K562 (cell line): ENCODE measurements around the gene CHCT1. TPM values are rescaled to one million over a fixed set of nuclear protein-coding genes. Genes with fewer than 3 reads are reported as not detected.

ENCODE experiments used
- ATAC-seq: fragments of 200-7000 bp; cut with Tn5 transposase; 3 replicates; pipeline ENCODE4 v1.9.1; 2020; ENCODE audit warnings: moderate library complexity
- BruUV-seq: library from RNA; stranded (reverse); fragments of 400-500 nt; replicated peaks from 2 replicates; lab custom pipeline; 2021; lab: Mats Ljungman, UMichigan
- CTCF ChIA-PET: fragments of 300-600 bp; formaldehyde crosslinking; extraction: SDS; loops from one replicate; lab custom pipeline; 2021; ENCODE audit warnings: low intra/inter-chr PET ratio; lab: Yijun Ruan, JAX
- POLR2A ChIA-PET: fragments of 300-600, 350-650 bp; sonication (Branson Sonifier 250); formaldehyde crosslinking; extraction: SDS; loops from one replicate; lab custom pipeline; 2021; ENCODE audit warnings: antibody characterized with exemption, inconsistent platforms; lab: Yijun Ruan, JAX
- DNase-seq, 4 experiments: peaks; one replicate each; pipeline versions ENCODE4 v3.0.0 to v3.0.0-alpha.2; 2011 to 2018; ENCODE audit warnings: low spot score in 3 of 4, mixed read lengths in 3 of 4; ENCODE audit errors: extremely low read depth in 1 of 4
- FAIRE-seq: peaks from 2 replicates; lab custom pipeline; 2011; peaks lifted over from hg19 to GRCh38; lab: Jason Lieb, UNC
- H2AFZ ChIP-seq: 2 replicates; pipeline ENCODE4 v1.6.0; 2011; ENCODE audit warnings: low read depth, low read length, control low read depth, inconsistent platforms
- H3K27ac ChIP-seq: fragments of 200-600 bp; 3 replicates; pipeline ENCODE4 v1.8.0; 2011; ENCODE audit warnings: low read depth, mild to moderate bottlenecking, control low read depth, inconsistent platforms, low read length, moderate library complexity, mixed read lengths; ENCODE audit errors: extremely low read depth
- H3K27me3 ChIP-seq, 2 experiments: fragments of 300-600 bp in 1 of 2; 2 replicates in 1 of 2; 3 replicates in 1 of 2; pipeline versions ENCODE4 v1.6.0 to v1.8.0; 2011; ENCODE audit warnings: inconsistent platforms in 2 of 2, low read length in 2 of 2, mild to moderate bottlenecking in 1 of 2, mixed read lengths in 1 of 2, moderate library complexity in 1 of 2; ENCODE audit not compliant: control insufficient read depth in 2 of 2, insufficient read depth in 2 of 2
- H3K36me3 ChIP-seq: fragments of 300-600 bp; 3 replicates; pipeline ENCODE4 v1.8.0; 2011; ENCODE audit warnings: mild to moderate bottlenecking, low read length, inconsistent platforms; ENCODE audit not compliant: control insufficient read depth, insufficient read depth
- H3K4me1 ChIP-seq, 2 experiments: fragments of 200-600 bp in 1 of 2; replicated peaks in 1 of 2; 2 replicates in 1 of 2; 3 replicates in 1 of 2; pipeline versions ENCODE4 v1.5.1 to v1.8.0; 2011; ENCODE audit warnings: inconsistent platforms in 2 of 2, low read length in 2 of 2, mild to moderate bottlenecking in 1 of 2, mixed read lengths in 1 of 2, moderate library complexity in 1 of 2; ENCODE audit not compliant: control insufficient read depth in 2 of 2, insufficient read depth in 2 of 2
- H3K4me2 ChIP-seq: 2 replicates; pipeline ENCODE4 v1.6.1; 2011; ENCODE audit warnings: low read length, control low read depth, inconsistent platforms, mixed read lengths; ENCODE audit not compliant: insufficient read depth
- H3K4me3 ChIP-seq: fragments of 200-600 bp; sonication (generic), shearing (Covaris generic); 2 replicates; pipeline ENCODE4 v1.5.1; 2016; ENCODE audit warnings: control low read depth, inconsistent platforms
- H3K79me2 ChIP-seq: fragments of 200-600 bp; 3 replicates; pipeline ENCODE4 v1.8.0; 2011; ENCODE audit warnings: low read length, inconsistent platforms; ENCODE audit not compliant: control insufficient read depth, insufficient read depth
- H3K9ac ChIP-seq, 2 experiments: 2 replicates each; pipeline versions ENCODE4 v1.6.0 to v1.6.1; 2011; ENCODE audit warnings: low read depth in 2 of 2, low read length in 2 of 2, control low read depth in 1 of 2, inconsistent platforms in 1 of 2, mild to moderate bottlenecking in 1 of 2, mixed read lengths in 1 of 2; ENCODE audit not compliant: insufficient read depth in 1 of 2
- H3K9me1 ChIP-seq: one replicate; pipeline ENCODE4 v1.6.0; 2011; ENCODE audit warnings: inconsistent platforms, mild to moderate bottlenecking, low read length, moderate library complexity; ENCODE audit not compliant: control insufficient read depth, insufficient read depth
- H3K9me3 ChIP-seq: replicated peaks from 2 replicates; pipeline ENCODE4 v1.5.1; 2011; ENCODE audit warnings: low read depth, low read length, inconsistent platforms; ENCODE audit not compliant: control insufficient read depth, insufficient read depth
- H4K20me1 ChIP-seq: replicated peaks from 2 replicates; pipeline ENCODE4 v1.6.1; 2011; ENCODE audit warnings: low read length, inconsistent platforms, mixed read lengths; ENCODE audit not compliant: control insufficient read depth, insufficient read depth
- RHOXF2B ChIP-seq: fragments of 250-450 bp; sonication (Bioruptor Pico); conservative IDR thresholded peaks from 2 replicates; pipeline ENCODE4 v1.5.1; 2021
- TEAD1 ChIP-seq, 2 experiments: fragments of 450-650 bp in 1 of 2; sonication (generic) in 1 of 2; formaldehyde crosslinking; IDR thresholded peaks; 2 replicates each; pipeline versions ENCODE4 v1.4.0 to v1.8.0; 2020 to 2022; ENCODE audit warnings: mild to moderate bottlenecking in 2 of 2, missing genetic modification reagents in 1 of 2
- in situ Hi-C: fragments of 300-500 bp; cut with MboI; formaldehyde crosslinking; loops from 4 replicates; pipeline ENCODE4 v1.15.0; 2018; ENCODE audit warnings: inconsistent platforms, mixed read lengths
- intact Hi-C: fragments of 100-400 bp; cut with micrococcal nuclease; formaldehyde crosslinking; loops from 2 replicates; pipeline ENCODE4 v1.14.2; 2022
- polyA plus RNA-seq, 8 experiments: library from polyadenylated mRNA; depleted of rRNA in 4 of 8; stranded (reverse) in 5 of 8; unstranded in 3 of 8; fragments of >200 nt; fragmentation: Nextera tagmentation in 2 of 8; fragmentation: Illumina TruSeq in 1 of 8; extraction: Ambion mirVana in 2 of 8; extraction: Trizol in 1 of 8; gene quantifications; 2 replicates each; pipeline versions ENCODE4 v1.2.1 to v1.2.3, GENCODE V29; 2011 to 2014; ENCODE audit warnings: inconsistent platforms in 1 of 8, missing spikeins in 1 of 8
- total RNA-seq, 7 experiments: library from RNA; depleted of rRNA in 6 of 7; stranded (reverse); fragments of >200 nt in 6 of 7; fragmentation: Illumina TruSeq in 2 of 7; extraction: Trizol in 2 of 7; gene quantifications; 2 replicates each; pipeline versions ENCODE4 v1.2.1 to v1.2.3, GENCODE V29; 2011 to 2021; ENCODE audit warnings: low replicate concordance in 1 of 7
- TF ChIP-seq, protein P1 (sequence below): fragments of 450-650 bp; IDR thresholded peaks from 2 replicates; pipeline ENCODE4 v1.6.1; 2016; ENCODE audit warnings: low read depth
- TF ChIP-seq, protein P2 (sequence below), 3 experiments: fragments of 200-800 bp in 1 of 3; fragments of 250-450 bp in 1 of 3; fragments of 450-650 bp in 1 of 3; sonication (Bioruptor Pico) in 1 of 3; sonication (Bioruptor generic) in 1 of 3; formaldehyde crosslinking in 1 of 3; IDR thresholded peaks; 2 replicates each; pipeline versions ENCODE4 v1.6.1 to v1.8.0; 2016 to 2022; ENCODE audit warnings: mild to moderate bottlenecking in 2 of 3, missing genetic modification characterization in 2 of 3, missing compliant biosample characterization in 1 of 3, moderate library complexity in 1 of 3

The CHCT1 gene
- total and polyA plus RNA-seq, 9 of the 15 experiments (the other 6 are each of a cell fraction or from before 2014, with no cell fraction given) = not detected

- TF ChIP-seq, protein P1, sequence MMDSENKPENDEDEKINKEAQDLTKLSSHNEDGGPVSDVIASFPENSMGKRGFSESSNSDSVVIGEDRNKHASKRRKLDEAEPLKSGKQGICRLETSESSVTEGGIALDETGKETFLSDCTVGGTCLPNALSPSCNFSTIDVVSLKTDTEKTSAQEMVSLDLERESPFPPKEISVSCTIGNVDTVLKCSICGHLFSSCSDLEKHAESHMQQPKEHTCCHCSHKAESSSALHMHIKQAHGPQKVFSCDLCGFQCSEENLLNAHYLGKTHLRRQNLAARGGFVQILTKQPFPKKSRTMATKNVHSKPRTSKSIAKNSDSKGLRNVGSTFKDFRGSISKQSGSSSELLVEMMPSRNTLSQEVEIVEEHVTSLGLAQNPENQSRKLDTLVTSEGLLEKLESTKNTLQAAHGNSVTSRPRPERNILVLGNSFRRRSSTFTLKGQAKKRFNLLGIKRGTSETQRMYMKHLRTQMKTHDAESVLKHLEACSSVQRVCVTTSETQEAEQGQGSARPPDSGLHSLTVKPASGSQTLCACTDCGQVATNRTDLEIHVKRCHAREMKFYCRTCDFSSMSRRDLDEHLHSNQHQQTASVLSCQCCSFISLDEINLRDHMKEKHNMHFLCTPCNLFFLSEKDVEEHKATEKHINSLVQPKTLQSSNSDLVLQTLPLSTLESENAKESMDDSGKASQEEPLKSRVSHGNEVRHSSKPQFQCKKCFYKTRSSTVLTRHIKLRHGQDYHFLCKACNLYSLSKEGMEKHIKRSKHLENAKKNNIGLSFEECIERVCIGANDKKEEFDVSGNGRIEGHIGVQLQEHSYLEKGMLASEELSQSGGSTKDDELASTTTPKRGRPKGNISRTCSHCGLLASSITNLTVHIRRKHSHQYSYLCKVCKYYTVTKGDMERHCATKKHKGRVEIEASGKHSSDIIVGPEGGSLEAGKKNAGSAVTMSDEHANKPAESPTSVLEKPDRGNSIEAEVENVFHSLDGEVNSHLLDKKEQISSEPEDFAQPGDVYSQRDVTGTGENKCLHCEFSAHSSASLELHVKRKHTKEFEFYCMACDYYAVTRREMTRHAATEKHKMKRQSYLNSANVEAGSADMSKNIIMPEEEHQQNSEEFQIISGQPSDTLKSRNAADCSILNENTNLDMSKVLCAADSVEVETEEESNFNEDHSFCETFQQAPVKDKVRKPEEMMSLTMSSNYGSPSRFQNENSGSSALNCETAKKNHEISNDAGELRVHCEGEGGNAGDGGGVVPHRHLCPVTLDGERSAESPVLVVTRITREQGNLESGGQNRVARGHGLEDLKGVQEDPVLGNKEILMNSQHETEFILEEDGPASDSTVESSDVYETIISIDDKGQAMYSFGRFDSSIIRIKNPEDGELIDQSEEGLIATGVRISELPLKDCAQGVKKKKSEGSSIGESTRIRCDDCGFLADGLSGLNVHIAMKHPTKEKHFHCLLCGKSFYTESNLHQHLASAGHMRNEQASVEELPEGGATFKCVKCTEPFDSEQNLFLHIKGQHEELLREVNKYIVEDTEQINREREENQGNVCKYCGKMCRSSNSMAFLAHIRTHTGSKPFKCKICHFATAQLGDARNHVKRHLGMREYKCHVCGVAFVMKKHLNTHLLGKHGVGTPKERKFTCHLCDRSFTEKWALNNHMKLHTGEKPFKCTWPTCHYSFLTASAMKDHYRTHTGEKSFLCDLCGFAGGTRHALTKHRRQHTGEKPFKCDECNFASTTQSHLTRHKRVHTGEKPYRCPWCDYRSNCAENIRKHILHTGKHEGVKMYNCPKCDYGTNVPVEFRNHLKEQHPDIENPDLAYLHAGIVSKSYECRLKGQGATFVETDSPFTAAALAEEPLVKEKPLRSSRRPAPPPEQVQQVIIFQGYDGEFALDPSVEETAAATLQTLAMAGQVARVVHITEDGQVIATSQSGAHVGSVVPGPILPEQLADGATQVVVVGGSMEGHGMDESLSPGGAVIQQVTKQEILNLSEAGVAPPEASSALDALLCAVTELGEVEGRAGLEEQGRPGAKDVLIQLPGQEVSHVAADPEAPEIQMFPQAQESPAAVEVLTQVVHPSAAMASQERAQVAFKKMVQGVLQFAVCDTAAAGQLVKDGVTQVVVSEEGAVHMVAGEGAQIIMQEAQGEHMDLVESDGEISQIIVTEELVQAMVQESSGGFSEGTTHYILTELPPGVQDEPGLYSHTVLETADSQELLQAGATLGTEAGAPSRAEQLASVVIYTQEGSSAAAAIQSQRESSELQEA = no peak
- no peak for TF ChIP-seq TEAD1 (CRISPR knock-in tag; IDR thresholded peaks at IDR 0.05)
Measured at GRCh38 chr17:60464343-60464742, 42.1 kb downstream of the CHCT1 start (continued).

DNA sequence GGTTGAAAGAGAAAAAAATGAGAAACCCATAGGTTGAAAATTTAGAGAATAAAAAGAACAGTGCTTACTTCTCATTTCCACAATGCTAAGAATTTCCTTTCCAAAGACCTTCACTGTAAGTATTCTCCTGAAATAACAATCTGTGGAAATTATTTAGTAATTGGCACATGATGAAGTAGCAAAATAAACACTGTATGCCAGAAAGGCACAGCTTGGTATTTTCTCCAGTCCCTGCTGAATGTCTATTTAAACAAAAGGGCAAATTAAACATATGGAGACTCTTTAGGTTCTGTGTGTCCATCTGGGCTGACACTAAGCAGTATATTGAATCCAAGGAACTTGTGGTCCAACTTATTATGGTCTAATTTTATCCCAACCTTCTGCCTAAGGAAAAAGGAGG lies 46.1 kb downstream of the CHCT1 start:
- ChIA-PET CTCF (no interaction called here), POLR2A (no interaction called here)
- peaks cover 3% of the 10 kb centered on the region; the same call in 1 of the 2 replicates for H3K9me3 ChIP-seq
- no peak for ATAC-seq
- no peak overlapping the region for H3K9ac ChIP-seq
- peaks cover 19% of the 10 kb centered on the region; the same call in 2 of the 3 replicates for H3K36me3 ChIP-seq
- H3K4me3 ChIP-seq = no peak overlapping the region
- no peaks in the 10 kb centered on the region for H3K79me2 ChIP-seq
- H3K27me3 ChIP-seq = no peaks in the 10 kb centered on the region
- no peak overlapping the region for H3K4me2 ChIP-seq
- no peak for FAIRE-seq
- BruUV-seq = no TSS peak
- H3K9me1 ChIP-seq = no peaks in the 10 kb centered on the region
- DNase-seq = no peak
- no peaks in the 10 kb centered on the region for H4K20me1 ChIP-seq
- no peak overlapping the region for H2AFZ ChIP-seq
- no peak for TF ChIP-seq RHOXF2B
- TF ChIP-seq, protein P2, sequence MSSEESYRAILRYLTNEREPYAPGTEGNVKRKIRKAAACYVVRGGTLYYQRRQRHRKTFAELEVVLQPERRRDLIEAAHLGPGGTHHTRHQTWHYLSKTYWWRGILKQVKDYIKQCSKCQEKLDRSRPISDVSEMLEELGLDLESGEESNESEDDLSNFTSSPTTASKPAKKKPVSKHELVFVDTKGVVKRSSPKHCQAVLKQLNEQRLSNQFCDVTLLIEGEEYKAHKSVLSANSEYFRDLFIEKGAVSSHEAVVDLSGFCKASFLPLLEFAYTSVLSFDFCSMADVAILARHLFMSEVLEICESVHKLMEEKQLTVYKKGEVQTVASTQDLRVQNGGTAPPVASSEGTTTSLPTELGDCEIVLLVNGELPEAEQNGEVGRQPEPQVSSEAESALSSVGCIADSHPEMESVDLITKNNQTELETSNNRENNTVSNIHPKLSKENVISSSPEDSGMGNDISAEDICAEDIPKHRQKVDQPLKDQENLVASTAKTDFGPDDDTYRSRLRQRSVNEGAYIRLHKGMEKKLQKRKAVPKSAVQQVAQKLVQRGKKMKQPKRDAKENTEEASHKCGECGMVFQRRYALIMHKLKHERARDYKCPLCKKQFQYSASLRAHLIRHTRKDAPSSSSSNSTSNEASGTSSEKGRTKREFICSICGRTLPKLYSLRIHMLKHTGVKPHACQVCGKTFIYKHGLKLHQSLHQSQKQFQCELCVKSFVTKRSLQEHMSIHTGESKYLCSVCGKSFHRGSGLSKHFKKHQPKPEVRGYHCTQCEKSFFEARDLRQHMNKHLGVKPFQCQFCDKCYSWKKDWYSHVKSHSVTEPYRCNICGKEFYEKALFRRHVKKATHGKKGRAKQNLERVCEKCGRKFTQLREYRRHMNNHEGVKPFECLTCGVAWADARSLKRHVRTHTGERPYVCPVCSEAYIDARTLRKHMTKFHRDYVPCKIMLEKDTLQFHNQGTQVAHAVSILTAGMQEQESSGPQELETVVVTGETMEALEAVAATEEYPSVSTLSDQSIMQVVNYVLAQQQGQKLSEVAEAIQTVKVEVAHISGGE (CRISPR knock-in tag; IDR thresholded peaks at IDR 0.05) = peak in 1 of 3 experiments; percentile 33; a peak in 1 of 6 replicates
- intact Hi-C loops (no loop called here), in situ Hi-C loops (no loop called here)
- H3K27ac ChIP-seq = peak overlapping the region; percentile 21; the same call in 1 of the 3 replicates
- H3K4me1 ChIP-seq = peaks cover 2 to 8% of the 10 kb centered on the region in 2 experiments; a peak in 3 of 5 replicates
